MM.1S (cell line): ENCODE measurements around the gene FASTKD1.
"Not testable (repeated sequence)": the region's sequence is repeated elsewhere in the genome, so short reads cannot be mapped to it uniquely, and the experiment has no call there.

Experiments
- DNase-seq: peaks from one replicate; pipeline ENCODE4 v3.0.0-alpha.2; 2015
- H2AFZ ChIP-seq: fragments of 300-600 bp; sonication (generic); 2 replicates; pipeline ENCODE4 v1.6.0; 2016; ENCODE audit warnings: antibody characterized with exemption, low read length
- H3F3A ChIP-seq: fragments of 300-600 bp; sonication (generic); 2 replicates; pipeline ENCODE4 v1.6.1; 2016; ENCODE audit warnings: mild to moderate bottlenecking, antibody characterized with exemption, low read length, moderate library complexity, mixed read lengths; ENCODE audit not compliant: insufficient read depth
- H3K27ac ChIP-seq: fragments of 300-600 bp; sonication (generic); 2 replicates; pipeline ENCODE4 v1.5.1; 2016; ENCODE audit warnings: mild to moderate bottlenecking, low read length
- H3K27me3 ChIP-seq: fragments of 300-600 bp; sonication (generic); replicated peaks from 2 replicates; pipeline ENCODE4 v1.6.0; 2016; ENCODE audit warnings: low read length; ENCODE audit not compliant: insufficient read depth
- H3K36me3 ChIP-seq: fragments of 300-600 bp; sonication (generic); replicated peaks from 2 replicates; pipeline ENCODE4 v1.6.1; 2016; ENCODE audit warnings: mild to moderate bottlenecking, low read length, mixed read lengths; ENCODE audit not compliant: insufficient read depth
- H3K4me1 ChIP-seq: fragments of 300-600 bp; sonication (generic); 2 replicates; pipeline ENCODE4 v1.6.1; 2016; ENCODE audit warnings: low read length, mixed read lengths
- H3K4me2 ChIP-seq: fragments of 300-600 bp; sonication (generic); 2 replicates; pipeline ENCODE4 v1.6.0; 2016; ENCODE audit warnings: low read depth, low read length
- H3K4me3 ChIP-seq: fragments of 300-600 bp; sonication (generic); 2 replicates; pipeline ENCODE4 v1.5.1; 2016; ENCODE audit warnings: low read length, mixed read lengths
- H3K79me2 ChIP-seq: fragments of 300-600 bp; sonication (generic); 2 replicates; pipeline ENCODE4 v1.6.1; 2016; ENCODE audit warnings: mixed run types, low read length, mixed read lengths
- H3K9ac ChIP-seq: fragments of 300-600 bp; sonication (generic); 2 replicates; pipeline ENCODE4 v1.6.1; 2016; ENCODE audit warnings: low read length, mixed read lengths
- H3K9me2 ChIP-seq: fragments of 300-600 bp; sonication (generic); replicated peaks from 2 replicates; pipeline ENCODE4 v1.6.1; 2016; ENCODE audit warnings: mild to moderate bottlenecking, low read length, mixed read lengths; ENCODE audit not compliant: insufficient read depth
- H3K9me3 ChIP-seq: fragments of 300-600 bp; sonication (generic); replicated peaks from 2 replicates; pipeline ENCODE4 v1.6.1; 2016; ENCODE audit warnings: mild to moderate bottlenecking, low read length, mixed read lengths; ENCODE audit not compliant: insufficient read depth
- H4K20me1 ChIP-seq: fragments of 300-600 bp; sonication (generic); 2 replicates; pipeline ENCODE4 v1.6.1; 2016; ENCODE audit warnings: mild to moderate bottlenecking, low read length, moderate library complexity, mixed read lengths; ENCODE audit not compliant: insufficient read depth
- EZH2 ChIP-seq: fragments of 300-600 bp; sonication (generic); optimal IDR thresholded peaks from 2 replicates; pipeline ENCODE3; 2017; ENCODE audit warnings: low read depth, mild to moderate bottlenecking, antibody characterized with exemption, low read length, mixed read lengths
- EZH2phosphoT487 ChIP-seq: fragments of 300-600 bp; sonication (generic); IDR thresholded peaks from 2 replicates; pipeline ENCODE4 v1.6.1; 2018; ENCODE audit warnings: antibody characterized with exemption, low read length
- TF ChIP-seq, protein P1 (sequence below): fragments of 300-600 bp; sonication (generic); IDR thresholded peaks from 2 replicates; pipeline ENCODE4 v1.5.1; 2016; ENCODE audit warnings: antibody characterized with exemption, low read length, mixed read lengths

FASTKD1 gene

GRCh38 chr2:169525434-169525833 lies 48.2 kb downstream of the FASTKD1 start:
- no peaks in the 10 kb centered on the region for H3F3A ChIP-seq
- no peaks in the 10 kb centered on the region for H4K20me1 ChIP-seq
- no peaks in the 10 kb centered on the region for H3K9me3 ChIP-seq
- H3K9me2 ChIP-seq = no peaks in the 10 kb centered on the region
- no peaks in the 10 kb centered on the region for H3K27me3 ChIP-seq
- no peaks in the 10 kb centered on the region for H3K4me1 ChIP-seq
- TF ChIP-seq EZH2phosphoT487 = no peak
- TF ChIP-seq, protein P1, sequence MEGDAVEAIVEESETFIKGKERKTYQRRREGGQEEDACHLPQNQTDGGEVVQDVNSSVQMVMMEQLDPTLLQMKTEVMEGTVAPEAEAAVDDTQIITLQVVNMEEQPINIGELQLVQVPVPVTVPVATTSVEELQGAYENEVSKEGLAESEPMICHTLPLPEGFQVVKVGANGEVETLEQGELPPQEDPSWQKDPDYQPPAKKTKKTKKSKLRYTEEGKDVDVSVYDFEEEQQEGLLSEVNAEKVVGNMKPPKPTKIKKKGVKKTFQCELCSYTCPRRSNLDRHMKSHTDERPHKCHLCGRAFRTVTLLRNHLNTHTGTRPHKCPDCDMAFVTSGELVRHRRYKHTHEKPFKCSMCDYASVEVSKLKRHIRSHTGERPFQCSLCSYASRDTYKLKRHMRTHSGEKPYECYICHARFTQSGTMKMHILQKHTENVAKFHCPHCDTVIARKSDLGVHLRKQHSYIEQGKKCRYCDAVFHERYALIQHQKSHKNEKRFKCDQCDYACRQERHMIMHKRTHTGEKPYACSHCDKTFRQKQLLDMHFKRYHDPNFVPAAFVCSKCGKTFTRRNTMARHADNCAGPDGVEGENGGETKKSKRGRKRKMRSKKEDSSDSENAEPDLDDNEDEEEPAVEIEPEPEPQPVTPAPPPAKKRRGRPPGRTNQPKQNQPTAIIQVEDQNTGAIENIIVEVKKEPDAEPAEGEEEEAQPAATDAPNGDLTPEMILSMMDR = no peak
- TF ChIP-seq EZH2 = no peak
- H3K4me3 ChIP-seq = no peak overlapping the region
- H3K36me3 ChIP-seq = no peaks in the 10 kb centered on the region
- DNase-seq = no peak
- no peak overlapping the region for H2AFZ ChIP-seq
- H3K79me2 ChIP-seq = no peaks in the 10 kb centered on the region
- no peak overlapping the region for H3K27ac ChIP-seq
- H3K9ac ChIP-seq = no peak overlapping the region
- no peak overlapping the region for H3K4me2 ChIP-seq

DNA sequence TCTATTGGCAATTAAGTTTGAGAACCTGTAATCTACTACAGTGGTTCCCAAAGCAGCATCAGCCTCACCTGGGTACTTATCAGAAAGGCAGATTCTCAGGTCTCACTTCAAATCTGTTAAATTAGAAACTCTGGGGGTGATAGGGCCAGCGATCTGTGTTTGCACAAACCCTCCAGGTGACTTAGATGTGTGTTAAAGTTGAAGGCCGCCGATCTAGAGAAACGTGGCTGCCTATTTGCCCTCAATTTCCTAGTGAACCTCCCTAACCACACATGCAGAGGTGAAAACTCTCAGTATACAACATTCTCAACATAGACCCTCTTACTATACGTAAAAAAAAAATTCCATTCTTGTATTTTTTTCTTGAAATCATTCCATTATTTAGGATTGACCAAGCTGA lies 50.0 kb downstream of the FASTKD1 start:
- Histone ChIP-seq H3K9me2 (no peaks in the 10 kb centered on the region), H3F3A (no peaks in the 10 kb centered on the region), H3K9me3 (no peaks in the 10 kb centered on the region), H2AFZ (no peak overlapping the region), H3K4me3 (no peak overlapping the region), H3K36me3 (no peaks in the 10 kb centered on the region), H3K27ac (no peak overlapping the region), H3K4me1 (no peaks in the 10 kb centered on the region), H3K9ac (no peak overlapping the region), H3K27me3 (no peaks in the 10 kb centered on the region), H4K20me1 (no peaks in the 10 kb centered on the region), H3K4me2 (no peak overlapping the region), H3K79me2 (no peaks in the 10 kb centered on the region)
- DNase-seq = no peak
- no peak for TF ChIP-seq EZH2phosphoT487
- no peak for TF ChIP-seq EZH2
- TF ChIP-seq, protein P1 = no peak

DNA sequence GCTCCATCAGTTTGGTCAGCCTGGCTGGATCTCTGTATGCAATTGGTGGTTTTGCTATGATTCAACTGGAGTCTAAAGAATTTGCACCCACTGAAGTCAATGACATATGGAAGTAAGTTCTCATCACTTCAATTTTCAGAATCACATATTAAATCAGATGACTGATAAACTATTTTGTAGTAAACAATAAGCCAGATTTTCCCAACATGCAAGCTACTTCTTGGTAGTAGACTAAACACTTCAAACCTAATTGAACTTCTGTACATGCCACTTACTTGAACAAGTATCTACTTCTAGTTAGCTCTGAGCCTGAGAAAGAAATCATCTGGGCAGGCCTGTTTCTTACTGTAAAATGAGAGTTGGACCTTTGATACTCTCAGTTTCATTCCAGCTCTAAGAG lies 52.8 kb downstream of the FASTKD1 start:
- Histone ChIP-seq H3K9me3 (no peaks in the 10 kb centered on the region), H3K9me2 (no peaks in the 10 kb centered on the region), H3K9ac (no peak overlapping the region), H4K20me1 (no peaks in the 10 kb centered on the region), H3K4me3 (no peak overlapping the region), H3F3A (no peaks in the 10 kb centered on the region), H3K4me2 (no peak overlapping the region), H3K36me3 (no peaks in the 10 kb centered on the region), H3K27ac (no peak overlapping the region), H2AFZ (no peak overlapping the region), H3K79me2 (no peaks in the 10 kb centered on the region), H3K4me1 (no peaks in the 10 kb centered on the region), H3K27me3 (no peaks in the 10 kb centered on the region)
- DNase-seq = no peak
- TF ChIP-seq, protein P1 = no peak
- TF ChIP-seq EZH2 (no peak), EZH2phosphoT487 (no peak)

- not testable (repeated sequence) for H3K36me3 ChIP-seq, H3K9me2 ChIP-seq, H3F3A ChIP-seq, H4K20me1 ChIP-seq, H3K9me3 ChIP-seq, H2AFZ ChIP-seq, H3K4me2 ChIP-seq, H3K4me1 ChIP-seq, H3K27me3 ChIP-seq, H3K27ac ChIP-seq, DNase-seq, H3K79me2 ChIP-seq, H3K4me3 ChIP-seq, H3K9ac ChIP-seq
These were observed 57.1 kb downstream of the FASTKD1 start for GRCh38 chr2:169516488-169516995.

- H3K79me2 ChIP-seq, H3K4me3 ChIP-seq, H3K27me3 ChIP-seq, H3K9me2 ChIP-seq, H3K9me3 ChIP-seq, H3K36me3 ChIP-seq, H4K20me1 ChIP-seq, H3K4me1 ChIP-seq, H3F3A ChIP-seq, DNase-seq, H3K9ac ChIP-seq, H2AFZ ChIP-seq, H3K4me2 ChIP-seq, H3K27ac ChIP-seq: not testable (repeated sequence)
These were observed 58.9 kb downstream of the FASTKD1 start for GRCh38 chr2:169514758-169515157.
